Stomach (tissue), 4 donors: Measurements from ENCODE around the gene PDLIM4.

Experiments used
- CTCF ChIP-seq, 7 experiments: fragments of 450-650 bp in 4 of 7; fragments of 200-600 bp in 3 of 7; sonication (generic) in 3 of 7; IDR thresholded peaks; one replicate each; pipeline ENCODE4 v1.5.1; 2016 to 2019; ENCODE audit warnings: antibody characterized with exemption in 7 of 7, control low read depth in 2 of 7, mild to moderate bottlenecking in 1 of 7
- POLR2A ChIP-seq, 4 donors: fragments of 450-650 bp; IDR thresholded peaks; one replicate each; pipeline ENCODE4 v1.6.1; 2016; ENCODE audit warnings: antibody characterized with exemption in 4 of 4, control low read depth in 2 of 4, mild to moderate bottlenecking in 1 of 4, moderate library complexity in 1 of 4

GRCh38 chr5:132213666-132214065 is 43.8 kb upstream of the PDLIM4 start:
- TF ChIP-seq CTCF (IDR thresholded peaks at IDR 0.05) (no peak), POLR2A (IDR thresholded peaks at IDR 0.05) (no peak)
